ENCODE measurements around the gene ARFGEF3. TPM values are rescaled to one million over a fixed set of nuclear protein-coding genes. Genes with fewer than 3 reads are reported as not detected.

ARFGEF3 gene
- total RNA-seq, 3 donors from 2014 or later (not counting 1 experiment from before 2014, with no cell fraction given): 0.05 to 0.09 TPM; not detected in 1

DNA sequence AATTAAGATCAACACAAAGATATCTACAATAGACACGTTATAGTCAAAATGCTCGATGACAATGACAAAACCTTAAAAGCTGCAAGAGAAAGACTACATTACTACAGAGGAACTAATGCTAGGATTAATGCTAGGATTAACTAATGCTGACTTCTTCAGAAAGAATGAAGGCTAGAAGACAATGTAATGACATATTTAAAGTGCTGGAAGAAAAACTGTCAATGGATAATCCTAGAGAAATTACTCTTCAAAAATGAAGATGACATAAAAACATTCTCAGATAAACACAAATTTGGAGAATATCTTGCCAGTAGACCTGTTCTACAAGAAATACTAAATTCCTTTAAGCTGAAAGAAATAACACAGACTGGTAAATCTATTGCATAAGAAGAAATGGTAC is 140.8 kb downstream of the ARFGEF3 start:
- H3K4me1 Mint-ChIP-seq: peaks cover 0 to 7% of the 10 kb centered on the region in 2 donors
- ATAC-seq (no peak), DNase-seq (no peak)
- H3K27me3 Mint-ChIP-seq (ENCODE audit: low read depth in 2 of 2): peaks cover 10 to 32% of the 10 kb centered on the region in 2 donors
- no peaks in the 10 kb centered on the region for H3K9me3 Mint-ChIP-seq
- no peak overlapping the region for H3K4me3 Mint-ChIP-seq
- H3K27ac ChIP-seq (ENCODE audit: low read length): no peak overlapping the region
- no peaks in the 10 kb centered on the region for H3K36me3 Mint-ChIP-seq
- WGBS (ENCODE audit: insufficient coverage): no CpG with 5 or more reads among the region's 2 CpGs
- no peak for TF ChIP-seq CTCF (IDR thresholded peaks at IDR 0.05)
- H3K27me3 ChIP-seq (ENCODE audit: control insufficient read depth, insufficient read depth, low read length): no peaks in the 10 kb centered on the region
- H3K27ac Mint-ChIP-seq: no peak overlapping the region
- intact Hi-C loops (cut with micrococcal nuclease): no loop called here
- H3K36me3 ChIP-seq (ENCODE audit: control insufficient read depth, insufficient read depth, low read length): no peaks in the 10 kb centered on the region
- no peaks in the 10 kb centered on the region for H3K4me1 ChIP-seq (ENCODE audit: control insufficient read depth, insufficient read depth, low read length)
- H3K4me3 ChIP-seq (ENCODE audit: low read length): no peak overlapping the region
- H3K9me3 ChIP-seq (ENCODE audit: control insufficient read depth, insufficient read depth, low read length): no peaks in the 10 kb centered on the region

DNA sequence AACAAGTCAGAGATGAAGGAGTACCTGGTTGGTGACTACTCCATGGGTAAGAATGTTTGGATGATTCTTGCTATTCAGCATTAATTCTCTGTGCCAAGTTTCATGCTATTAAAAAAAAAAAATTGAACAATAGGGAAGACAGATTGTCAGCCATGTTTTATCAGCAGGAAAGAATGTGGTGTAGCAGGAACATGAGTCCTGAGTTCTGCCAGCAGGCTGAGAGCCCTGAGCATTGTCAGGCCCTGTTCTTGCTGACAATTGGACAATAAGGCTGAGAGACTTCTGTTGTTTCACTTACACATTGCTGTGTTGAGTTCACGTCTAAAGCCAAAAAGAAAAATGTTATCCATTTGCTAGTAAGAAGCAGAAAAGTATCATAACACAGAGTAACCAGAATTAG is 145.6 kb downstream of the ARFGEF3 start:
- DNase-seq (no peak), ATAC-seq (no peak)
- Histone ChIP-seq H3K9me3 (ENCODE audit: control insufficient read depth, insufficient read depth, low read length) (no peaks in the 10 kb centered on the region), H3K27me3 (ENCODE audit: control insufficient read depth, insufficient read depth, low read length) (no peaks in the 10 kb centered on the region), H3K27ac (ENCODE audit: low read length) (no peak overlapping the region), H3K4me1 (ENCODE audit: control insufficient read depth, insufficient read depth, low read length) (no peaks in the 10 kb centered on the region), H3K4me3 (ENCODE audit: low read length) (no peak overlapping the region), H3K36me3 (ENCODE audit: control insufficient read depth, insufficient read depth, low read length) (no peaks in the 10 kb centered on the region)
- intact Hi-C loops (cut with micrococcal nuclease): no loop called here
- WGBS (ENCODE audit: insufficient coverage): 85% methylated on average over 1 of the region's 1 CpG
- Mint-ChIP-seq H3K9me3 (no peaks in the 10 kb centered on the region), H3K4me3 (no peak overlapping the region), H3K27me3 (ENCODE audit: low read depth in 2 of 2) (peaks cover 1 to 11% of the 10 kb centered on the region in 2 donors), H3K27ac (no peak overlapping the region), H3K4me1 (no peaks in the 10 kb centered on the region), H3K36me3 (no peaks in the 10 kb centered on the region)
- TF ChIP-seq CTCF (IDR thresholded peaks at IDR 0.05): no peak

GRCh38 chr6:138307816-138308730 is 146.3 kb downstream of the ARFGEF3 start:
- DNase-seq: no peak
- Mint-ChIP-seq H3K27me3 (ENCODE audit: low read depth in 2 of 2) (peaks cover 3 to 4% of the 10 kb centered on the region in 2 donors), H3K4me3 (no peak overlapping the region), H3K9me3 (no peaks in the 10 kb centered on the region), H3K27ac (no peak overlapping the region), H3K36me3 (no peaks in the 10 kb centered on the region), H3K4me1 (no peaks in the 10 kb centered on the region)
- Histone ChIP-seq H3K4me1 (ENCODE audit: control insufficient read depth, insufficient read depth, low read length) (no peaks in the 10 kb centered on the region), H3K27me3 (ENCODE audit: control insufficient read depth, insufficient read depth, low read length) (no peaks in the 10 kb centered on the region), H3K9me3 (ENCODE audit: control insufficient read depth, insufficient read depth, low read length) (no peaks in the 10 kb centered on the region), H3K27ac (ENCODE audit: low read length) (no peak overlapping the region), H3K36me3 (ENCODE audit: control insufficient read depth, insufficient read depth, low read length) (no peaks in the 10 kb centered on the region), H3K4me3 (ENCODE audit: low read length) (no peak overlapping the region)
- no peak for ATAC-seq
- intact Hi-C loops (cut with micrococcal nuclease): no loop called here
- no peak for TF ChIP-seq CTCF (IDR thresholded peaks at IDR 0.05)
- WGBS (ENCODE audit: insufficient coverage): 82% methylated on average over 11 of the region's 11 CpGs

Measured in natural killer cell (primary cell).